Activated naive CD4-positive, alpha-beta T cell treated with anti-CD3 and anti-CD28 coated beads, Interleukin-2, amount 50 U/mL, for 72 hours (primary cell): ENCODE measurements around the gene GULP1. TPM values are rescaled to one million over a fixed set of nuclear protein-coding genes. Genes with fewer than 3 reads are reported as not detected.

Experiments used
- ATAC-seq, 2 donors: fragments of 150-1000 bp; cut with Tn5 transposase; 2 replicates each; pipeline ENCODE4 v1.10.0; 2021; ENCODE audit warnings: mild to moderate bottlenecking in 2 of 2, moderate library complexity in 2 of 2
- DNase-seq, 2 donors: peaks; one replicate each; pipeline ENCODE4 v3.0.0; 2021 to 2022; ENCODE audit warnings: low spot score in 2 of 2
- H3K27ac Mint-ChIP-seq, 2 donors: one replicate each; pipeline ENCODE4 v1.8.0; 2022; ENCODE audit warnings: mild to moderate bottlenecking in 2 of 2, mixed read lengths in 2 of 2
- H3K36me3 Mint-ChIP-seq, 2 donors: one replicate each; pipeline ENCODE4 v1.8.0; 2022; ENCODE audit warnings: mixed read lengths in 2 of 2
- H3K9me3 Mint-ChIP-seq, 2 donors: one replicate each; pipeline ENCODE4 v1.8.0; 2022; ENCODE audit warnings: mixed read lengths in 2 of 2
- total RNA-seq, 2 donors: library from RNA; stranded (reverse); gene quantifications; one replicate each; pipeline ENCODE4 v1.2.3, GENCODE V29; 2022

Gene GULP1
- not detected for total RNA-seq

GRCh38 chr2:188291617-188292347 is at the start of gene GULP1:
TSS of gene GULP1 (plus strand) at chr2:188291874. CDS start at chr2:188477703, 185,829 bp downstream.
- peaks cover 0 to 24% of the 10 kb centered on the region in 2 donors for H3K36me3 Mint-ChIP-seq
- H3K9me3 Mint-ChIP-seq, result no peaks in the 10 kb centered on the region
- peak within 1 kb of the TSS in 1 of 2 donors; percentile 65 for H3K27ac Mint-ChIP-seq
- ATAC-seq, result peak in 1 of 2 donors; percentile 63
- DNase-seq, result peak in 1 of 2 donors; percentile 7

- Mint-ChIP-seq H3K27ac (no peak overlapping the region), H3K9me3 (peaks cover 0 to 3% of the 10 kb centered on the region in 2 donors), H3K36me3 (peaks cover 0 to 6% of the 10 kb centered on the region in 2 donors)
- DNase-seq (no peak), ATAC-seq (no peak)
These were observed 48.3 kb upstream of the GULP1 start for GRCh38 chr2:188243381-188243780.

- Mint-ChIP-seq H3K27ac (no peak overlapping the region), H3K36me3 (no peaks in the 10 kb centered on the region), H3K9me3 (peaks cover 0 to 3% of the 10 kb centered on the region in 2 donors)
- ATAC-seq, result no peak
- no peak for DNase-seq
These were observed 47.3 kb upstream of the GULP1 start for GRCh38 chr2:188244383-188244782.

GRCh38 chr2:188245230-188245629 is 46.4 kb upstream of the GULP1 start:
- no peaks in the 10 kb centered on the region for H3K36me3 Mint-ChIP-seq
- peaks cover 0 to 3% of the 10 kb centered on the region in 2 donors for H3K9me3 Mint-ChIP-seq
- no peak for ATAC-seq
- DNase-seq, result no peak
- H3K27ac Mint-ChIP-seq, result no peak overlapping the region

GRCh38 chr2:188248513-188248912 is 43.2 kb upstream of the GULP1 start:
- Mint-ChIP-seq H3K9me3 (peaks cover 3 to 9% of the 10 kb centered on the region in 2 donors), H3K27ac (no peak overlapping the region), H3K36me3 (no peaks in the 10 kb centered on the region)
- DNase-seq (no peak), ATAC-seq (no peak)

GRCh38 chr2:188251034-188251433 is 40.6 kb upstream of the GULP1 start:
- Mint-ChIP-seq H3K27ac (no peak overlapping the region), H3K36me3 (no peaks in the 10 kb centered on the region), H3K9me3 (peaks cover 3 to 9% of the 10 kb centered on the region in 2 donors)
- no peak for DNase-seq
- ATAC-seq, result no peak

- DNase-seq, result no peak
- H3K36me3 Mint-ChIP-seq, result no peaks in the 10 kb centered on the region
- H3K27ac Mint-ChIP-seq, result no peak overlapping the region
- no peak for ATAC-seq
- H3K9me3 Mint-ChIP-seq, result peaks cover 0 to 13% of the 10 kb centered on the region in 2 donors
These were observed 35.3 kb upstream of the GULP1 start for GRCh38 chr2:188256420-188256819.

- Mint-ChIP-seq H3K9me3 (peaks cover 0 to 3% of the 10 kb centered on the region in 2 donors), H3K27ac (no peak overlapping the region), H3K36me3 (no peaks in the 10 kb centered on the region)
- ATAC-seq (no peak), DNase-seq (no peak)
These were observed 26.4 kb upstream of the GULP1 start for GRCh38 chr2:188265315-188265714.

- Mint-ChIP-seq H3K36me3 (no peaks in the 10 kb centered on the region), H3K9me3 (no peaks in the 10 kb centered on the region), H3K27ac (no peak overlapping the region)
- no peak for ATAC-seq
- no peak for DNase-seq
These were observed 23.9 kb upstream of the GULP1 start for GRCh38 chr2:188267776-188268175.

- ATAC-seq (no peak), DNase-seq (no peak)
- Mint-ChIP-seq H3K27ac (no peak overlapping the region), H3K9me3 (no peaks in the 10 kb centered on the region), H3K36me3 (no peaks in the 10 kb centered on the region)
These were observed 22.7 kb upstream of the GULP1 start for GRCh38 chr2:188269004-188269403.

GRCh38 chr2:188272121-188272520 is 19.6 kb upstream of the GULP1 start:
- no peaks in the 10 kb centered on the region for H3K9me3 Mint-ChIP-seq
- ATAC-seq, result no peak
- H3K36me3 Mint-ChIP-seq, result no peaks in the 10 kb centered on the region
- H3K27ac Mint-ChIP-seq, result no peak overlapping the region
- DNase-seq, result no peak

- no peaks in the 10 kb centered on the region for H3K9me3 Mint-ChIP-seq
- H3K36me3 Mint-ChIP-seq, result no peaks in the 10 kb centered on the region
- ATAC-seq (no peak), DNase-seq (no peak)
- no peak overlapping the region for H3K27ac Mint-ChIP-seq
These were observed 17.4 kb upstream of the GULP1 start for GRCh38 chr2:188274274-188274673.

- Mint-ChIP-seq H3K36me3 (no peaks in the 10 kb centered on the region), H3K9me3 (no peaks in the 10 kb centered on the region), H3K27ac (no peak overlapping the region)
- DNase-seq, result no peak
- ATAC-seq, result no peak
These were observed 15.4 kb upstream of the GULP1 start for GRCh38 chr2:188276255-188276654.

- Mint-ChIP-seq H3K9me3 (peaks cover 0 to 1% of the 10 kb centered on the region in 2 donors), H3K36me3 (no peaks in the 10 kb centered on the region), H3K27ac (no peak overlapping the region)
- ATAC-seq (no peak), DNase-seq (no peak)
These were observed 13.9 kb upstream of the GULP1 start for GRCh38 chr2:188277786-188278185.

- ATAC-seq, result no peak
- peaks cover 0 to 4% of the 10 kb centered on the region in 2 donors for H3K9me3 Mint-ChIP-seq
These were observed 13.1 kb upstream of the GULP1 start for GRCh38 chr2:188278388-188279092.

GRCh38 chr2:188279093-188279445 is 12.6 kb upstream of the GULP1 start:
- no peak for DNase-seq
- no peak for ATAC-seq
- no peak overlapping the region for H3K27ac Mint-ChIP-seq
- H3K36me3 Mint-ChIP-seq, result no peaks in the 10 kb centered on the region
- peaks cover 0 to 4% of the 10 kb centered on the region in 2 donors for H3K9me3 Mint-ChIP-seq

More at GRCh38 chr2:188278388-188279092, 13.1 kb upstream of the GULP1 start:
- no peak overlapping the region for H3K27ac Mint-ChIP-seq
- no peak for DNase-seq
- no peaks in the 10 kb centered on the region for H3K36me3 Mint-ChIP-seq

GRCh38 chr2:188280811-188281222 is 10.9 kb upstream of the GULP1 start:
- DNase-seq (no peak), ATAC-seq (no peak)
- Mint-ChIP-seq H3K36me3 (no peaks in the 10 kb centered on the region), H3K27ac (no peak overlapping the region), H3K9me3 (peaks cover 0 to 4% of the 10 kb centered on the region in 2 donors)

- Mint-ChIP-seq H3K9me3 (peaks cover 4% of the 10 kb centered on the region in 2 donors), H3K27ac (no peak overlapping the region), H3K36me3 (no peaks in the 10 kb centered on the region)
- DNase-seq, result no peak
- ATAC-seq, result no peak
These were observed 8.8 kb upstream of the GULP1 start for GRCh38 chr2:188282907-188283306.
